ENCODE results near the gene KTN1.

- TF ChIP-seq, protein P1, sequence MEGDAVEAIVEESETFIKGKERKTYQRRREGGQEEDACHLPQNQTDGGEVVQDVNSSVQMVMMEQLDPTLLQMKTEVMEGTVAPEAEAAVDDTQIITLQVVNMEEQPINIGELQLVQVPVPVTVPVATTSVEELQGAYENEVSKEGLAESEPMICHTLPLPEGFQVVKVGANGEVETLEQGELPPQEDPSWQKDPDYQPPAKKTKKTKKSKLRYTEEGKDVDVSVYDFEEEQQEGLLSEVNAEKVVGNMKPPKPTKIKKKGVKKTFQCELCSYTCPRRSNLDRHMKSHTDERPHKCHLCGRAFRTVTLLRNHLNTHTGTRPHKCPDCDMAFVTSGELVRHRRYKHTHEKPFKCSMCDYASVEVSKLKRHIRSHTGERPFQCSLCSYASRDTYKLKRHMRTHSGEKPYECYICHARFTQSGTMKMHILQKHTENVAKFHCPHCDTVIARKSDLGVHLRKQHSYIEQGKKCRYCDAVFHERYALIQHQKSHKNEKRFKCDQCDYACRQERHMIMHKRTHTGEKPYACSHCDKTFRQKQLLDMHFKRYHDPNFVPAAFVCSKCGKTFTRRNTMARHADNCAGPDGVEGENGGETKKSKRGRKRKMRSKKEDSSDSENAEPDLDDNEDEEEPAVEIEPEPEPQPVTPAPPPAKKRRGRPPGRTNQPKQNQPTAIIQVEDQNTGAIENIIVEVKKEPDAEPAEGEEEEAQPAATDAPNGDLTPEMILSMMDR (conservative IDR thresholded peaks at IDR 0.05; ENCODE audit: low read length): no peak
- TF ChIP-seq EZH2phosphoT487 (IDR thresholded peaks at IDR 0.05; ENCODE audit: borderline replicate concordance): no peak
These were observed 105.1 kb downstream of the KTN1 start for GRCh38 chr14:55684956-55685584.

Data from Loucy (cell line).